K562 (cell line): ENCODE data around the gene TBX6. TPM values are rescaled to one million over a fixed set of nuclear protein-coding genes. Genes with fewer than 3 reads are reported as not detected.

Experiments used
- ATAC-seq: fragments of 200-7000 bp; cut with Tn5 transposase; 3 replicates; pipeline ENCODE4 v1.9.1; 2020; ENCODE audit warnings: moderate library complexity
- BruUV-seq: library from RNA; stranded (reverse); fragments of 400-500 nt; replicated peaks from 2 replicates; lab custom pipeline; 2021; lab: Mats Ljungman, UMichigan
- CTCF ChIA-PET: fragments of 300-600 bp; formaldehyde crosslinking; extraction: SDS; loops from one replicate; lab custom pipeline; 2021; ENCODE audit warnings: low intra/inter-chr PET ratio; lab: Yijun Ruan, JAX
- POLR2A ChIA-PET: fragments of 300-600, 350-650 bp; sonication (Branson Sonifier 250); formaldehyde crosslinking; extraction: SDS; loops from one replicate; lab custom pipeline; 2021; ENCODE audit warnings: antibody characterized with exemption, inconsistent platforms; lab: Yijun Ruan, JAX
- DNase-seq, 4 experiments: peaks; one replicate each; pipeline versions ENCODE4 v3.0.0 to v3.0.0-alpha.2; 2011 to 2018; ENCODE audit warnings: low spot score in 3 of 4, mixed read lengths in 3 of 4; ENCODE audit errors: extremely low read depth in 1 of 4
- FAIRE-seq: peaks from 2 replicates; lab custom pipeline; 2011; peaks lifted over from hg19 to GRCh38; lab: Jason Lieb, UNC
- H2AFZ ChIP-seq: 2 replicates; pipeline ENCODE4 v1.6.0; 2011; ENCODE audit warnings: low read depth, low read length, control low read depth, inconsistent platforms
- H3K27ac ChIP-seq: fragments of 200-600 bp; 3 replicates; pipeline ENCODE4 v1.8.0; 2011; ENCODE audit warnings: low read depth, mild to moderate bottlenecking, control low read depth, inconsistent platforms, low read length, moderate library complexity, mixed read lengths; ENCODE audit errors: extremely low read depth
- H3K27me3 ChIP-seq, 2 experiments: fragments of 300-600 bp in 1 of 2; 2 replicates in 1 of 2; 3 replicates in 1 of 2; pipeline versions ENCODE4 v1.6.0 to v1.8.0; 2011; ENCODE audit warnings: inconsistent platforms in 2 of 2, low read length in 2 of 2, mild to moderate bottlenecking in 1 of 2, mixed read lengths in 1 of 2, moderate library complexity in 1 of 2; ENCODE audit not compliant: control insufficient read depth in 2 of 2, insufficient read depth in 2 of 2
- H3K36me3 ChIP-seq: fragments of 300-600 bp; 3 replicates; pipeline ENCODE4 v1.8.0; 2011; ENCODE audit warnings: mild to moderate bottlenecking, low read length, inconsistent platforms; ENCODE audit not compliant: control insufficient read depth, insufficient read depth
- H3K4me1 ChIP-seq, 2 experiments: fragments of 200-600 bp in 1 of 2; replicated peaks in 1 of 2; 2 replicates in 1 of 2; 3 replicates in 1 of 2; pipeline versions ENCODE4 v1.5.1 to v1.8.0; 2011; ENCODE audit warnings: inconsistent platforms in 2 of 2, low read length in 2 of 2, mild to moderate bottlenecking in 1 of 2, mixed read lengths in 1 of 2, moderate library complexity in 1 of 2; ENCODE audit not compliant: control insufficient read depth in 2 of 2, insufficient read depth in 2 of 2
- H3K4me2 ChIP-seq: 2 replicates; pipeline ENCODE4 v1.6.1; 2011; ENCODE audit warnings: low read length, control low read depth, inconsistent platforms, mixed read lengths; ENCODE audit not compliant: insufficient read depth
- H3K4me3 ChIP-seq: fragments of 200-600 bp; sonication (generic), shearing (Covaris generic); 2 replicates; pipeline ENCODE4 v1.5.1; 2016; ENCODE audit warnings: control low read depth, inconsistent platforms
- H3K79me2 ChIP-seq: fragments of 200-600 bp; 3 replicates; pipeline ENCODE4 v1.8.0; 2011; ENCODE audit warnings: low read length, inconsistent platforms; ENCODE audit not compliant: control insufficient read depth, insufficient read depth
- H3K9ac ChIP-seq, 2 experiments: 2 replicates each; pipeline versions ENCODE4 v1.6.0 to v1.6.1; 2011; ENCODE audit warnings: low read depth in 2 of 2, low read length in 2 of 2, control low read depth in 1 of 2, inconsistent platforms in 1 of 2, mild to moderate bottlenecking in 1 of 2, mixed read lengths in 1 of 2; ENCODE audit not compliant: insufficient read depth in 1 of 2
- H3K9me1 ChIP-seq: one replicate; pipeline ENCODE4 v1.6.0; 2011; ENCODE audit warnings: inconsistent platforms, mild to moderate bottlenecking, low read length, moderate library complexity; ENCODE audit not compliant: control insufficient read depth, insufficient read depth
- H3K9me3 ChIP-seq: replicated peaks from 2 replicates; pipeline ENCODE4 v1.5.1; 2011; ENCODE audit warnings: low read depth, low read length, inconsistent platforms; ENCODE audit not compliant: control insufficient read depth, insufficient read depth
- H4K20me1 ChIP-seq: replicated peaks from 2 replicates; pipeline ENCODE4 v1.6.1; 2011; ENCODE audit warnings: low read length, inconsistent platforms, mixed read lengths; ENCODE audit not compliant: control insufficient read depth, insufficient read depth
- DDX20 ChIP-seq: fragments of 450-650 bp; IDR thresholded peaks from 2 replicates; pipeline ENCODE4 v1.6.1; 2016; ENCODE audit warnings: missing genetic modification characterization, low read depth, mild to moderate bottlenecking, missing compliant biosample characterization, moderate library complexity
- GATA2 ChIP-seq: sonication (generic); formaldehyde crosslinking; IDR thresholded peaks from 2 replicates; pipeline ENCODE4 v1.4.0; 2020; ENCODE audit warnings: mild to moderate bottlenecking, missing genetic modification reagents
- MAFK ChIP-seq: IDR thresholded peaks from 2 replicates; pipeline ENCODE4 v1.6.1; 2011; ENCODE audit warnings: low read length, improper control_type of control experiment
- MEF2D ChIP-seq: conservative IDR thresholded peaks from 2 replicates; pipeline ENCODE4 v1.6.1; 2016; ENCODE audit warnings: low read depth, missing genetic modification characterization, missing compliant biosample characterization
- NFE2 ChIP-seq: IDR thresholded peaks from 2 replicates; pipeline ENCODE4 v1.6.1; 2014; ENCODE audit warnings: antibody characterized with exemption, low read depth
- NFIX ChIP-seq: fragments of 250-450 bp; sonication (Bioruptor Pico); IDR thresholded peaks from 2 replicates; pipeline ENCODE4 v1.4.0; 2020; ENCODE audit warnings: low read depth, mild to moderate bottlenecking, moderate library complexity
- NR1H2 ChIP-seq: sonication (generic); formaldehyde crosslinking; IDR thresholded peaks from 2 replicates; pipeline ENCODE4 v1.4.0; 2020; ENCODE audit warnings: mild to moderate bottlenecking, missing genetic modification reagents
- RAD21 ChIP-seq, 2 experiments: fragments of 250-450 bp in 1 of 2; fragments of 450-650 bp in 1 of 2; sonication (Bioruptor Pico) in 1 of 2; formaldehyde crosslinking in 1 of 2; IDR thresholded peaks in 1 of 2; conservative IDR thresholded peaks in 1 of 2; 2 replicates each; pipeline versions ENCODE4 v1.4.0 to v1.8.0; 2020 to 2022; ENCODE audit warnings: mild to moderate bottlenecking in 2 of 2, moderate library complexity in 1 of 2
- RBM39 ChIP-seq: fragments of 200-400 bp; formaldehyde crosslinking; optimal IDR thresholded peaks from 2 replicates; pipeline ENCODE3; 2018; ENCODE audit warnings: low read depth, low read length
- SRSF1 ChIP-seq: fragments of 200-400 bp; formaldehyde crosslinking; IDR thresholded peaks from 2 replicates; pipeline ENCODE4 v1.6.1; 2017; ENCODE audit warnings: mild to moderate bottlenecking, low read depth, low read length, moderate library complexity
- TFAP4 ChIP-seq: sonication (generic); formaldehyde crosslinking; IDR thresholded peaks from 2 replicates; pipeline ENCODE4 v1.8.0; 2022; ENCODE audit warnings: missing genetic modification reagents, mild to moderate bottlenecking, moderate library complexity, borderline replicate concordance
- TSHZ1 ChIP-seq: fragments of 250-450 bp; sonication (Bioruptor Pico); IDR thresholded peaks from 2 replicates; pipeline ENCODE4 v1.4.0; 2020; ENCODE audit warnings: mild to moderate bottlenecking, moderate library complexity
- ZBTB9 ChIP-seq: fragments of 450-650 bp; formaldehyde crosslinking; IDR thresholded peaks from 2 replicates; pipeline ENCODE4 v1.4.0; 2020; ENCODE audit warnings: mild to moderate bottlenecking, moderate library complexity
- ZNF561 ChIP-seq: fragments of 450-650 bp; formaldehyde crosslinking; conservative IDR thresholded peaks from 2 replicates; pipeline ENCODE4 v1.4.0; 2020; ENCODE audit warnings: mild to moderate bottlenecking, moderate library complexity
- ZNF655 ChIP-seq: fragments of 250-450 bp; sonication (Bioruptor Pico); IDR thresholded peaks from 2 replicates; pipeline ENCODE4 v1.5.0; 2021
- ZNF695 ChIP-seq: fragments of 450-650 bp; formaldehyde crosslinking; IDR thresholded peaks from 2 replicates; pipeline ENCODE4 v1.4.0; 2020; ENCODE audit warnings: mild to moderate bottlenecking, moderate library complexity
- WGBS: fragments of 100-300 bp; shearing (Covaris generic); methylation state at CpG from one replicate; pipeline ENCODE4 v1.1.6; 2016; ENCODE audit warnings: low coverage, mixed read lengths; ENCODE audit not compliant: insufficient coverage; ENCODE audit errors: missing lambda C conversion rate; 5-methylcytosine and 5-hydroxymethylcytosine counted together
- in situ Hi-C: fragments of 300-500 bp; cut with MboI; formaldehyde crosslinking; loops from 4 replicates; pipeline ENCODE4 v1.15.0; 2018; ENCODE audit warnings: inconsistent platforms, mixed read lengths
- intact Hi-C: fragments of 100-400 bp; cut with micrococcal nuclease; formaldehyde crosslinking; loops from 2 replicates; pipeline ENCODE4 v1.14.2; 2022
- polyA plus RNA-seq, 8 experiments: library from polyadenylated mRNA; depleted of rRNA in 4 of 8; stranded (reverse) in 5 of 8; unstranded in 3 of 8; fragments of >200 nt; fragmentation: Nextera tagmentation in 2 of 8; fragmentation: Illumina TruSeq in 1 of 8; extraction: Ambion mirVana in 2 of 8; extraction: Trizol in 1 of 8; gene quantifications; 2 replicates each; pipeline versions ENCODE4 v1.2.1 to v1.2.3, GENCODE V29; 2011 to 2014; ENCODE audit warnings: inconsistent platforms in 1 of 8, missing spikeins in 1 of 8
- total RNA-seq, 7 experiments: library from RNA; depleted of rRNA in 6 of 7; stranded (reverse); fragments of >200 nt in 6 of 7; fragmentation: Illumina TruSeq in 2 of 7; extraction: Trizol in 2 of 7; gene quantifications; 2 replicates each; pipeline versions ENCODE4 v1.2.1 to v1.2.3, GENCODE V29; 2011 to 2021; ENCODE audit warnings: low replicate concordance in 1 of 7

The TBX6 gene
- total and polyA plus RNA-seq, 9 of the 15 experiments (the other 6 are each of a cell fraction or from before 2014, with no cell fraction given): 0.07 to 0.58 (median 0.11) TPM; not detected in 2

- no peak overlapping the region for H2AFZ ChIP-seq
- peaks cover 0 to 5% of the 10 kb centered on the region in 2 experiments; a peak in 3 of 5 replicates for H3K4me1 ChIP-seq
- peaks cover 0 to 8% of the 10 kb centered on the region in 2 experiments; a peak in 2 of 5 replicates for H3K27me3 ChIP-seq
- FAIRE-seq (peak; percentile 57), DNase-seq (peak in 1 of 4 experiments; percentile 44), ATAC-seq (no peak)
- CTCF ChIA-PET: interaction anchor here (0.6 to 0.7 kb wide), 2 partner anchors 98 to 652 kb away, joined by 3 read pairs; no protein-coding TSS in a partner anchor
- H3K79me2 ChIP-seq: no peaks in the 10 kb centered on the region
- no peak overlapping the region for H3K27ac ChIP-seq
- intact Hi-C loops (no loop called here), in situ Hi-C loops (no loop called here)
- no peak overlapping the region for H3K4me2 ChIP-seq
- POLR2A ChIA-PET: interaction anchor here (1.1 kb wide), 1 partner anchor 11 kb away, joined by 3 read pairs; a partner anchor contains a TSS
- no peaks in the 10 kb centered on the region for H3K36me3 ChIP-seq
- no peaks in the 10 kb centered on the region for H3K9me3 ChIP-seq
- no peaks in the 10 kb centered on the region for H3K9me1 ChIP-seq
- 0% methylated on average over 5 of the region's 5 CpGs for WGBS
- H4K20me1 ChIP-seq: no peaks in the 10 kb centered on the region
- no peak overlapping the region for H3K9ac ChIP-seq
- BruUV-seq: no TSS peak
- H3K4me3 ChIP-seq: no peak overlapping the region
- TF ChIP-seq RBM39 (no peak), NFE2 (no peak), MEF2D (tag) (no peak), TFAP4 (CRISPR knock-in tag) (no peak), ZNF695 (CRISPR knock-in tag) (no peak), DDX20 (tag) (no peak), NFIX (no peak), ZBTB9 (CRISPR knock-in tag) (no peak), NR1H2 (CRISPR knock-in tag) (no peak), ZNF655 (CRISPR knock-in tag) (no peak), SRSF1 (no peak), RAD21 (CRISPR knock-in tag; conservative IDR thresholded peaks at IDR 0.05 in 1 of 2, IDR thresholded peaks at IDR 0.05 in 1 of 2) (peak; percentile 57 to 58), ZNF561 (CRISPR knock-in tag) (no peak), TSHZ1 (CRISPR knock-in tag) (no peak), GATA2 (CRISPR knock-in tag) (no peak), MAFK (no peak)
Observed at GRCh38 chr16:30041841-30042240, 49.9 kb downstream of the TBX6 start.
